T follicular helper cell (primary cell): Measurements from ENCODE around the gene ELAC2.

Experiments used
- DNase-seq: peaks from one replicate; pipeline ENCODE4 v3.0.0-alpha.2; 2020; ENCODE audit warnings: low read depth

ELAC2 gene

GRCh38 chr17:13024016-13024415 is 6.2 kb upstream of the ELAC2 start:
- no peak for DNase-seq

- no peak for DNase-seq
These were observed 759 bp downstream of the ELAC2 start for GRCh38 chr17:13016881-13017654.

GRCh38 chr17:13014801-13015200 is 3.0 kb downstream of the ELAC2 start:
- no peak for DNase-seq

GRCh38 chr17:13010959-13011358 is 6.9 kb downstream of the ELAC2 start:
- no peak for DNase-seq

GRCh38 chr17:13008461-13008860 is 9.4 kb downstream of the ELAC2 start:
- no peak for DNase-seq

GRCh38 chr17:13005530-13005929 is 12.3 kb downstream of the ELAC2 start:
- DNase-seq = no peak

GRCh38 chr17:13004336-13004735 is 13.5 kb downstream of the ELAC2 start:
- DNase-seq = no peak

GRCh38 chr17:13003927-13004326 is 13.9 kb downstream of the ELAC2 start:
- no peak for DNase-seq

GRCh38 chr17:13003454-13003851 is 14.4 kb downstream of the ELAC2 start:
- no peak for DNase-seq

- peak; percentile 20 for DNase-seq
These were observed 14.9 kb downstream of the ELAC2 start for GRCh38 chr17:13002761-13003453.

- DNase-seq = no peak
These were observed 15.7 kb downstream of the ELAC2 start for GRCh38 chr17:13001991-13002615.

- DNase-seq = no peak
These were observed 17.3 kb downstream of the ELAC2 start for GRCh38 chr17:13000561-13000960.

GRCh38 chr17:12998874-12999273 is 19.0 kb downstream of the ELAC2 start:
- DNase-seq = no peak

- no peak for DNase-seq
These were observed 19.4 kb downstream of the ELAC2 start for GRCh38 chr17:12998461-12998860.

GRCh38 chr17:12996941-12997340 is 20.9 kb downstream of the ELAC2 start:
- no peak for DNase-seq

GRCh38 chr17:12996357-12996756 is 21.5 kb downstream of the ELAC2 start:
- DNase-seq = no peak

- no peak for DNase-seq
These were observed 21.9 kb downstream of the ELAC2 start for GRCh38 chr17:12995896-12996295.

- no peak for DNase-seq
These were observed 22.5 kb downstream of the ELAC2 start for GRCh38 chr17:12995106-12995895.

- no peak for DNase-seq
These were observed 23.3 kb downstream of the ELAC2 start for GRCh38 chr17:12994341-12995074.

GRCh38 chr17:12993631-12994030 is 24.2 kb downstream of the ELAC2 start:
- DNase-seq = no peak

- no peak for DNase-seq
These were observed 25.2 kb downstream of the ELAC2 start for GRCh38 chr17:12992676-12993075.

GRCh38 chr17:12990926-12991325 is 26.9 kb downstream of the ELAC2 start:
- DNase-seq = no peak
